ENCODE results near the gene ATP11A. TPM values are rescaled to one million over a fixed set of nuclear protein-coding genes. Genes with fewer than 3 reads are reported as not detected.

Gene ATP11A
- total RNA-seq, 1 experiment from 2014 or later = 65.3 TPM

DNA sequence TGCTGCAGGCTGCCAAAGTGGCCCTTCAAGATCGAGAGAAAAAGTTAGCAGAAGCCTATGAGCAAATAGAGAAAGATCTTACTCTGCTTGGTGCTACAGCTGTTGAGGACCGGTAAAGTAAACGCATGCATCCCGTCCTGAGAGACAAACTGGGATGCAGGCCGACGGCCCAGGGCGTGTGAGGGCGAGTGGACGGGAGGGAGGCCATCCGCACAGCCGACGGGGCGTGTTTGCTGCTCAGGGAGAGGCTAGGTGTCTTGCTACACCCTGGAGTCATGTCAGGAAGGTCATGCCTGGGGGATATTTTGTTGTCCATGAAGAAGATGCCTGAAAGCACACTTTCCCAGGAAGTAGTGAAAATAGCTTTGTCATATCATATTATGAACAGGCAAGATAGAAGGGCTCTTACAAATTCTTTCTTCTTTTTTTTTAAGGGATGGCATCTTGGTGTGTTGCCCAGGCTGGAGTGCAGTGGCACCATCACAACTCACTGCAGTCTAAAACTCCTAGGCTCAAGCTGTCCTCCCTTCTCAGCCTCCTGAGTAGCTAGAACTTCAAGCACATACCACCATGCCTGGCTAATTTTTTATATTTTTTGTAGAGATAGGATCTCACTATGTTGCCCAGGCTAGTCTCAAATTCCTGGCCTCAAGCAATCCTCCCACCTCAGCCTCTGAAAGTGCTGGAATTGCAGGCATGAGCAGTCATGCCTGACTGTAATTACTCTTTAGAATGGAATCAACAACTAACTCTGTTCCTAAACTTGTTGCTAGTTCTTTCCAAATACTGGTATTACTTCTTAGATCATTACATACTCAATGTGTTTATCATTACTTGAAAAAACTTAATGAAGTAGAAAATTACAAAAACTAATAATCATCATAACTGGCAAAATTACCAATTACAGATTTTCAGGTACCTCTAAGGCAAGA is 161.5 kb downstream of the ATP11A start:
- Mint-ChIP-seq H3K4me1 (peaks cover 0 to 9% of the 10 kb centered on the region in 2 experiments; a peak in 2 of 4 replicates), H3K4me3 (no peak overlapping the region), H3K27ac (peak overlapping the region in 1 of 3 experiments; percentile 32; a peak in 1 of 7 replicates), H3K36me3 (ENCODE audit: insufficient read depth in 1 of 3, low read depth in 3 of 3) (peaks cover 32 to 86% (median 66%) of the 10 kb centered on the region in 3 experiments; a peak in 6 of 7 replicates), H3K27me3 (ENCODE audit: low read depth) (no peaks in the 10 kb centered on the region; the same call in 1 of the 2 replicates), H3K9me3 (peaks cover 0 to 6% of the 10 kb centered on the region in 2 experiments; a peak in 1 of 5 replicates)
- Histone ChIP-seq H4K8ac (replicated peaks; ENCODE audit: insufficient read length, low read depth, low read length) (no peak overlapping the region), H4K20me1 (ENCODE audit: control insufficient read depth, insufficient read depth, insufficient read length) (no peaks in the 10 kb centered on the region), H3K9ac (ENCODE audit: extremely low read depth, insufficient read length, low read length) (no peak overlapping the region), H2AFZ (ENCODE audit: low read length) (no peak overlapping the region), H2BK12ac (ENCODE audit: insufficient read length, low read depth, low read length) (no peak overlapping the region), H2BK20ac (ENCODE audit: low read depth, low read length, poor library complexity, severe bottlenecking) (no peak overlapping the region), H3K79me1 (ENCODE audit: insufficient read depth, low read depth, low read length, poor library complexity, severe bottlenecking) (no peaks in the 10 kb centered on the region), H3K27me3 (ENCODE audit: insufficient read depth, low read length) (no peaks in the 10 kb centered on the region), H3K27ac (ENCODE audit: insufficient read length, low read depth, low read length) (no peak overlapping the region), H3K4me2 (ENCODE audit: insufficient read depth, insufficient read length, low read length) (no peak overlapping the region), H3T11ph (ENCODE audit: low read length) (no peak overlapping the region), H3K4me1 (ENCODE audit: insufficient read depth, low read length) (no peaks in the 10 kb centered on the region), H3K79me2 (ENCODE audit: insufficient read depth, low read length) (no peaks in the 10 kb centered on the region), H2BK5ac (ENCODE audit: insufficient read length, low read length) (no peak overlapping the region), H3K4ac (ENCODE audit: low read depth, low read length) (no peak overlapping the region), H3K14ac (ENCODE audit: insufficient read depth, low read length) (no peak overlapping the region; the same call in 1 of the 2 replicates), H4K5ac (ENCODE audit: insufficient read length, low read depth, low read length) (no peak overlapping the region), H2BK120ac (ENCODE audit: low read depth, low read length, poor library complexity, severe bottlenecking) (no peak overlapping the region), H3K23ac (ENCODE audit: insufficient read length, low read depth, low read length) (no peak overlapping the region), H3K18ac (ENCODE audit: insufficient read length, low read depth, low read length) (no peak overlapping the region), H3K56ac (ENCODE audit: insufficient read length, low read depth, low read length) (no peak overlapping the region), H3K9me3 (ENCODE audit: control insufficient read depth, low read depth, low read length) (no peaks in the 10 kb centered on the region), H2AK5ac (ENCODE audit: insufficient read length, low read length) (no peak overlapping the region), H2BK15ac (ENCODE audit: low read depth, low read length) (no peak overlapping the region), H3K23me2 (ENCODE audit: insufficient read length, low read depth, low read length, poor library complexity, severe bottlenecking) (no peaks in the 10 kb centered on the region), H4K91ac (ENCODE audit: insufficient read length, low read depth, low read length) (no peak overlapping the region)
- WGBS (ENCODE audit: extremely low coverage, insufficient read length, low lambda C conversion rate) = no CpG with 5 or more reads among the region's 13 CpGs
- DNase-seq = no peak
- TF ChIP-seq, protein P1, sequence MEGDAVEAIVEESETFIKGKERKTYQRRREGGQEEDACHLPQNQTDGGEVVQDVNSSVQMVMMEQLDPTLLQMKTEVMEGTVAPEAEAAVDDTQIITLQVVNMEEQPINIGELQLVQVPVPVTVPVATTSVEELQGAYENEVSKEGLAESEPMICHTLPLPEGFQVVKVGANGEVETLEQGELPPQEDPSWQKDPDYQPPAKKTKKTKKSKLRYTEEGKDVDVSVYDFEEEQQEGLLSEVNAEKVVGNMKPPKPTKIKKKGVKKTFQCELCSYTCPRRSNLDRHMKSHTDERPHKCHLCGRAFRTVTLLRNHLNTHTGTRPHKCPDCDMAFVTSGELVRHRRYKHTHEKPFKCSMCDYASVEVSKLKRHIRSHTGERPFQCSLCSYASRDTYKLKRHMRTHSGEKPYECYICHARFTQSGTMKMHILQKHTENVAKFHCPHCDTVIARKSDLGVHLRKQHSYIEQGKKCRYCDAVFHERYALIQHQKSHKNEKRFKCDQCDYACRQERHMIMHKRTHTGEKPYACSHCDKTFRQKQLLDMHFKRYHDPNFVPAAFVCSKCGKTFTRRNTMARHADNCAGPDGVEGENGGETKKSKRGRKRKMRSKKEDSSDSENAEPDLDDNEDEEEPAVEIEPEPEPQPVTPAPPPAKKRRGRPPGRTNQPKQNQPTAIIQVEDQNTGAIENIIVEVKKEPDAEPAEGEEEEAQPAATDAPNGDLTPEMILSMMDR (conservative IDR thresholded peaks at IDR 0.05) = no peak

Data from H9 (cell line).